NCI-H82 (cell line): ENCODE data around the gene UBE2F.
"Not testable (repeated sequence)": the region's sequence is repeated elsewhere in the genome, so short reads cannot be mapped to it uniquely, and the experiment has no call there.

Source experiments
- DNase-seq: peaks from one replicate; lab custom pipeline; 2025; lab: John Stamatoyannopoulos, UW

Gene UBE2F

DNA sequence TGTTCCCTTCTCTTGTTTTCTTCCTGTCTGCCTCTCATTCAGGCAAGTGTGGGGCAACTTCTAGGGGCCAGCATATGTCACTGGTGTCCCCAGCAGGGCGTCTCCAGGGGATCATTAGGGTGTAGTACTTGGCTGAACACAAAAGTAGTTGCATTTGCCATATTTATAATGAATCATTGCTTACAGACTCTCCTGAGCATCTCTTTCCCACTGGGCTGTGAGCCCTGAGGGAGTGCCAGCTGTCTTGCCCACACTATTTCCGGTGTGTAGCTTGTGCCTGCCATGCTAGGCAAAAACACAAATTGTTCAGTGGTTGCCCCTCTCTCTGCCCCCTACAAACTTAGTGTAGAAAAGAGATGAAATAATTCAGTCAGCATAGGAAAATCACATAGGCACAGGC, 53.1 kb downstream of the UBE2F start:
- no peak for DNase-seq

DNA sequence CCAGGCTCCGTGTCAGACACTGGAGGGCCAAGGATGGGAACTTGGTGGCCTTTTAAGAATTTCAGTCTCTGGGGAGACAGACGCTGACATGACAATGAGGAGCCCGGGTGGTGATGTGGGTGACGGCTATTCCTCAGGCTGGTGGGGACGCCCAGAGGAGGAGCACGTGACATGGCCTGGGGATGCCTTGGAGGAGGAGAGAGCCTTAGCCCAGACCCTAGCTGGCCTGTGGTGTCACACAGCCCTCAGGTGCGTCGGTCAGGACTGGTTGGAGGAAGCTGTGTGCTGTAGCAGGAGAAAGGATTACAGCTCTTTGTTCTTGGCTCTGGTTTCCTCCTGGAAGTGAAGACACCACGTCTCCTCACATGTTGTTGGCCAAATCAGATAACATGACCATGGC, 54.0 kb downstream of the UBE2F start:
- DNase-seq, result no peak

DNA sequence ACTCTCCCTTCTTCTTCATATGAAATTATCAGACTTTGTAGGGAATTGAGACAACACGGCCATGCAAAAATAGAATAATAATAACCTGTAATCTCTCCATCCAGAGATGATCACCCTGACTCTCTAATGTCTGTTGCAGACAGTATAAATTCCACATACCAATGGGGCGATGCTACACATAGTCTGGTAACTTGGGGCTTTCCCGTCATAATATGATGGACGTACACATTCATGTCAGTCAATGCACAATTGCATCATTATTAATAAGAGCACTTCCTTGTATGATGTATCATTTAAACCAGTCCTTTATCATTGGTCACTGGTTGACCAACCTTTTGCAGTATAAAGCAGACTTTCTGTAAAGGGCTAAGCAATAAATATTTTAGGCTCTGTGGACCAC, 54.5 kb downstream of the UBE2F start:
- no peak for DNase-seq

DNA sequence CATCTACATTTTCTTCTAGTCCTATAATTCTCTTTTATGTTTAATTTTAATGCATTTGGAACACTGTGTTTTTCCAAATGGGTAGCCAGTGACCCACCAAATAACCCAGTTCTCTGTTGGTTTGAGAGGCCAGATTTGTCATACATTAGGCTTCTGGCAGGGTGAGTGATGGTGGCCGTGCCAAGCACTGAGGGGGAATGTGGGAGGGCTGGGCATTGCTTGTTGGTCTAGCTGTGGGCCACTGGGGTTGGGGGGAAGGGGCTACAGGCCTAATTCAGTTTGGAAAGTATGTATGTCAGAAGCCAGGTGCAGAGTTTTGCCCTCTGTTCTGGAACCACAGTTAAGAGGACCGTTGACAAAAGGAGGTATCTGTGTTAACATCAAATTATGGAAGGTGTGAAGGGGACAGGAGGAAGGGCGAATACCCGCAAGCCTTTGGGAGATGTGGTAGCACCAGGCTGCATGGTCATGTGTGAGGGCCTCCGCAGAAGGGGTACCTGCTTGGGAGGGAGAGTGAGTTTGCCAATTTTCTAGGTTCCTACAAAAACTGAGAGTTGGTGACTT, 55.9 kb downstream of the UBE2F start:
- no peak for DNase-seq

DNA sequence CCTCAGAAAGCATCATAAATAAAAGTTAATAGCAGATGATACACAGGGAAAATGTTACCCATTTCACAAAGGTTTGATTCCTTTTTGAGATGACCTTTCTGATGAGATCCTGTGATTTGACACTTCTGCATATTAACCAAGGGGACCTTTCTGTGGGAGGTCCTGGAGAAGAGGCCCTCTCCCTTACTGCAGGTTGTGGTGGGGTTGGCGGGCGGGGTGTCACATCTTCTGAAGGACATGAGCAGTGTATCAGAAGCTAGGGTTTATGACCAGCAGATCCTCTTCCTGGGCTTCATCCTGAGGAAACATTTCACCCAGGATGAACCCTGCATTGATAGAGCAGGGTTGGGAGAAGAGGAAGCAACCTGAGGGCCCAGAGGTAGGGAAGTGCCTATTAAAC, 56.8 kb downstream of the UBE2F start:
- no peak for DNase-seq

DNA sequence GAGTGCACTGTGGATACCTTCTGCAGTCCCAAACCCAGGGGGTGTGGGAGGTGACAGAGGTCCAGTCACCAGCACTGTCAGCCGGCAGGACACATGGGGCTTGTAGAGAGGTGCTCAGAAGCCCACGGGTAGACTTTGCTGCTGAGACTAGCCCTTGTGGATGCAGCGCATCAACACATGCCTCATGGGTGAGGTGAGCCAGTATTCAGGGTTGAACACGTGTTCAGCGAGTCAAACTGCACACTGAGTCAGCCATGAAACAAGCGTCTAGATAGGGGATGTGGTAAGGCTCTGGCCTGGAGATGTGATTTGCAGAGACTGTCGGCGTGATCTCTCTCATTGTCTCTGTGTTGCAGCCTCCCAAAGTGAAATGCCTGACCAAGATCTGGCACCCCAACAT, 58.2 kb downstream of the UBE2F start:
- DNase-seq, result no peak

DNA sequence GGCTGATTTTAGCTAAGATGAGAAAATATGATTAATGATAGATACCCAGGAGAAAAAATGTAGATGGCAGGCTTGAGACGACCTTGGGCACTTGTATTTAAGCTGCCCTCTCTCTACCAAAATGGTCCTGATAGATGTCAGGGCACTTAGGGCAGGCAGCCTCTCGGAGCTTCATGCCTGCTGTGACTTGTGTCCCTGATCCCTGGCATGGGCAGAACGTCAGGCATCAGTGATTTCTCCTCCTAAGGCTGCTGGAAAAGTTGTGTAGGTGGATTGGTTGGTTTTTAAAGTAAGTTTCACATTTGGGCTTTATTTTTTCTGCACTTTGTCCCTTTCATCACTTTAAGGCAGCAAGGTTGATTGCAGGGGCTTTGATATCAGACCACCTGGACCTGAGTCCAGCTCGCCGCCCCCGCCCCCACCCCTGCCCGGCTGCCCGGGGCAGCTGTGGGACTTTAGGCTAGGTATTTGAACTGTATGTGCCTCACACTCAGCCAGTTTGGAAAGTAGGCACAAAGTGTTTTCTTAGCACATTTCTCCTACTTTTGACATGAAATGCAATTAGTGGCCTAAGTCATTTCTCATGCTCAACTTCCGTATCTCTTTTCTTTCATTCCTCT, 59.0 kb downstream of the UBE2F start:
- DNase-seq, result no peak

DNA sequence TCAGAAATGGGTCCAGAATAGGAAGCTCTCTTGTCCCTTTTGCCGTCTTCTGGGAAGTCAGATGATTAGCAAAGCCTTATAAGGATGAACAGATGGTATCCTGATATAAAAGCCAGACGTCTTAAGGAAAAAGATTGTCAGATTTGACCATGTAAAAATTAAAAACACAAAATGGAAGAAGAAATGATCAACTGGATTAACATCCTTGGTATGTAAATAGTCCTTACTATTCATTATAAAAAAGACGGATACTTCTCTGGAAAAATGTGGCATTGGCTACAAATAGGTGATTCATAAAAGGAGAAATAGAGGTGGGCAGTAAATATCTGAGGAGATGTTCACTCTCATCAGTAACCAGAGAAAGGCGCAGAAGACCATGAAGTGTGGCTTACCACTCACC, 60.2 kb downstream of the UBE2F start:
- DNase-seq, result no peak

DNA sequence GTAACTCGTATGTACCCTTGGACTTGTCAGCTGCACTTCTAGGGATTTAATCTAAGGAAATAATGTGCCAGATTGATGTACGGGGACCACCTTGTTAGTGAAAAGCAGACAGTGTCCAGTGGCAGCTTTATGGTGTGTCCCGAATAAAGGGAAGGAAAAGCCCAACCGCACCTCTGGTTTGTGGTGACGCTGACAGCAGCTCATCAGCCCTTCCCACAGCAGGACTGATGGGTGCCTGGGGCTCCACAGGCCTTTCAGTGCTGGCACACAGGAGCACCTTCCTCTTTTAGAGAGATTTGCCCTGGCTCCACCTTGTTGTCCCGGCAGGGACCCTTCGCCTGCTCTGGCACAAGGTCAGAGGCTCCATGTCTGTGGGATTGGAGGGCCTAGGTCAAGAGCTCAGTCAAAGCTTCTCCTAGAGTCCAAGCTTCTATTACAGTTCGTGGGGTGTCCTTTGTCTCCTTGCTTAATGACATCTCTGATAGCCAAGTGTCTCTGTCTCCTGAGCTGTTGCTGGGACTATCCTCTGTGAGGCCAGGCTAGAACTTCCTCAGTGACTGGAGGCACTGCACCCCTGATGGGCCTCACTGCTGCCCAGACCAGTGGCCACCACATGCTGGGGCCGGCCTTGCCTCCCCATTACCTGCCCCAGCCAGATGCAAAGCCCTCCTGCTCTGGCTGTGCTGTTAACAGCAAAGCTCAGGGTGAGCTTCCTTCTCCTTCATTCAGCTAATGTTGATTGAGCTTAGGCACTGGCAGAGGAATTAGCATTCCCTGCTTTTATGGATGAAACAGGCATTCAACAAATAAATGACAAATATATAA, 61.0 kb downstream of the UBE2F start:
- no peak for DNase-seq

DNA sequence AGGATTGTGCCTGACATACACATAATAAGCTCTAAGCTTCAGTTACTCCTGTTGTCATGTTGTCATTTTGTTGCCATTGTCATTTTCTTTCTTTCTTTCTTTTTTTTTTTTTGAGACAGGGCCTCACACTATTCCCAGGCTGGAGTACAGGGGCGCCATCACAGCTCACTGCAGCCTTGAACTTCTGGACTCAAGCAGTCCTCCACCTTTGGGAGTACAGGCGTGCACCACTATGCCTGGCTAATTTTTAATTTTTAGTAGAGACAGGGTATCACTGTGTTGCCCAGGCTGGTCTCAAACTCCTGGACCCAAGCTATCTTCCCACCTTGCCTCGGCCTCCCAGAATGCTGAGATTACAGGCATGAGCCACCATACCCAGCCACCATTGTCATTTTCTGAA, 63.0 kb downstream of the UBE2F start:
- DNase-seq, result no peak

DNA sequence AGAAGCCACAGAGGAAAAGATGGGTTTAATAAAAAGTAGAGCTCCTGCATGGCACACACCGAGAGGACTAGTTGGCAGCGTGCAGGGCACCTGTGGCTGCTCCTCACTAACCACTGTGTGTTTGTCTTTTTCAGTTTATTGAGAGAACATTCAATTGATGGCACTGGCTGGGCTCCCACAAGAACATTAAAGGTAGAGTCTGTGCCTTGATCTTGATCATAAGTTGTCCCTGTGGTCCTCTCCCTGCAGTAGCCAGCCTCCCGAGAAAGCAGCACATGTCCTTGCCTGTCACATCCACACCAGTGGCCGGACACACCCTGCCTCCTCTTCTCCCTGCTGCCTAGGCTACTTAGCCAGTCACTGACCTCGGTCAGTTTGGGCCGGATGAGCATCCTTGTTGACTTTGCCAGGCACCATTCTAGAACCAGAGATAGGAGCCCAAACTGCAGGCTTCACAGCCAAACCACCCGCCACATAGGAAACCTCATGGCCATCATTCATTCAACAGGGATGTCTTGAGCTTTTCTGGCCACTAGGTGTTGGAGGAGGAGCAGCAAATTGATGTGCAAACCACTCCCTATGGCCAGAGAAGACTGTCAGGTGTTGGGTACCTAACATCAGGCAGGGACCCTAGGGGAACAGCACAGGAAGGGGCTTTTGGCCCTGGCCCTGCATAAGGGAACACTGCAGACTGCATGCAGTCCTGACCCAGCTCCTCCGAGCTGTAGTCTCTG, 63.8 kb downstream of the UBE2F start:
- peak; percentile 36 for DNase-seq

DNA sequence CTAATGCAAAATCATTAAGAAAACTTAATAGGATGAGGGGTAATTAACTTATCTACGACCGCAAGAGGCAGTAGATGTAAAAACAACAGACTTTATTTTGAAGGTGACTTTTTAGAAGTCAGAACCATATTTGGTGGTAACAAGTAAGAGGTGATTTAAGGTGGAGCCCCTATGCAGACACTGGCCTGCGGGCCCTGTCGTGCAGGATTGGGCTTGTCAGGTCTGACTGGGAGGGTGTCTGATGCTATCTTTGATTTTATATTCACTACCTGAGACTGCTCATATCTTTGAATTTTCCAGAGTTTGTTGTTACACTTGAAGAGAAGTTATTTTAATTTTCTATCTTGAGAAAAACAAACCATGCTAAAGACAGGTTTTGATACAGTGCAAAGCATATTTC, 64.9 kb downstream of the UBE2F start:
- no peak for DNase-seq

DNA sequence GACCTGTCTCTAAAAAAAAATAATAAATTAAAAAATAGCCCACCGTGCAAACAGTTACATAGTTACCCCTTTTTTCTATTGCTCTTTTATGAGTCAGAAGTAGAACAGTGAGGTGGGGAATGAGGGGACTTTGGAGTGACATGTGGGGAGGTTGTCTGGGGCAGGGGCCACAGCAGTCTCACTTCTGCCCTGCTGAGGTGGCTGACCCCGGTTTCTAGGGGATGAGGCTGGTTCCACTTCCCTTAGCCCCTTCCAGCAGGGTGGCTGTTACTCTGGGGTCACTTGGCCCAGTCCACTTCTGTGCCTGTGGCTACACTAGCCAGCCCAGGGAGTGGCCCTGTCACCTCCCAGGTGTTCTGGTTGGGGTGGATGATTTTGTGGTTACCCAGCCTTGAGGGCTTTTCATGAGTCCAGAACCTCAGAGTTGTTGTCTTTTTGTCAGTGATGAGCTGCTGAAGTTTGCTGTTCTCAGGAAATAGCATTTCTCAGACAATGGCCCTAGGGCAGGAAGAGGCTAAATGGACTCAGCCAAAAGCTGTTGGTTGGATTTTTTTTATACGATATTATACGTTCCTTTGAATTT, 66.0 kb downstream of the UBE2F start:
- no peak for DNase-seq

DNA sequence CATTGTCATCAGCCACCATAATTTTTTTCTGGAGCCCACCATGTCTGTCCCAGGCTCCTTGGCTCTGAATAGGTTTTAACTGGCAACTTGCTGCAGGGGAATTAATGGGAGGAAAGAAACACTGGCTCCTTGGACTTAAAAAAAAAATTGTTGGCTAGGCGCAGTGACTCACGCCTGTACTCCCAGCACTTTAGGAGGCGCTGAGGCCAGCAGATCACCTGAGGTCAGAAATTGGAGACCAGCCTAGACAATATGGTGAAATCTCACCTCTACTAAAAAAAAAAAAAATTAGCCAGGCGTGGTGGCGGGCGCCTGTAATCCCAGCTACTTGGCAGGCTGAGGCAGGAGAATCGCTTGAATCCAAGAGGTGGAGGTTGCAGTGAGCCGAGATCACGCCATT, 67.2 kb downstream of the UBE2F start:
- DNase-seq, result not testable (repeated sequence)

DNA sequence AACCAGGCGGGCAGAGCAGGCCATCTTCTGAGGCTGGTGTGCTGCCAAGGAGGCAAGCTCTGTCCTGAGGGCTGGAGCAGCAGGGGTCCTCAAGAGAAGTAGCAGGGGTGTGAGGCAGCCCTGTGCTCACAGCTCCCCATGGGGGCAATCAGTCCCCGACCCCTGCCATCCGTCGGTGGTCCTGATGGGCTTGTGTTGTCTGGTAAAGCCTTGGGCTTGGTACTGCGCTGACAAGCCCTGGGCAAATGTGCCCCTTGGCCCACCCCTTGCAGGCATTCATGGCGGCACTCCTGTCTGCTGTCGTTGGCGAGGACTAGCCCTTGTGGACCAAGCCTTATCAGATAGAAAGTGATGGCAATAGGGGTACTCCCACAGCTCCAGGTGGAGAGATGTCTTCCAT, 71.4 kb downstream of the UBE2F start:
- DNase-seq, result no peak

DNA sequence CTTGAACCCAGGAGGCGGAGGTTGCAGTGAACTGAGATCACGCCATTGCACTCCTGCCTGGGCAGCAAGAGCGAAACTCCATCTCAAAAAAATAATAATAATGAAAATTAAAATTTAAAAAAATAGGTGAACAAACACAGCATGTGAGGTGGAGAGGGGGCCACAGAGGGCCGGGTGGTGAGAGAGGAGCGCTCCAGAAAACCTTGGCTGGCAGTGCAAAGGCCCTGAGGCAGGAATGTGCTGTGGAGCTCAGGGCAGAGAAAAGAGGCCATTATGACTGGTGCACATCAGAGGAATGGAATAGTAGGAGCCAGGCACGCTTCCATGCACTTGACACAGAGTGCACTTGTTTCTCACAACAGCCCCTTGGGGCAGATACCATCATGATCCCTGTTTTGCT, 72.3 kb downstream of the UBE2F start:
- no peak for DNase-seq

DNA sequence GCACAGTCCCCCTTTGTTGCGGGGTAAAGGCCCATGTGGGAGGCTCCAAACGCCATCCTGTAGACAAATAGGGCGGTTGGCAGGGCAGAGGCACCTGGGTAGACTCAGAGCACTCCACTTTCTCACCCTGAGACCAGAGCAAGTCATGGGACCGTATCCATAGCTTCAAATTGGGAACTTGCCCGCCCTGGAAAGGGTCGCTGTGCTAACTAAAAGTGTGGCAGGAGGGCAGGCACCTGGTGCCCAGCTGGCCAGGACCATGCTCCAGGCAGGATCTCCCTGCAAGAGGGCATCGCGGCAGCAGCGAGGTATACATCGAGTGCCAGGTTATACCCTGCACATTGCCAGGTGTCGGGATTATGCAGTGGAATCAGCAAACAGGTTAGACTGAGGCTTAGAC, 73.2 kb downstream of the UBE2F start:
- DNase-seq, result no peak

DNA sequence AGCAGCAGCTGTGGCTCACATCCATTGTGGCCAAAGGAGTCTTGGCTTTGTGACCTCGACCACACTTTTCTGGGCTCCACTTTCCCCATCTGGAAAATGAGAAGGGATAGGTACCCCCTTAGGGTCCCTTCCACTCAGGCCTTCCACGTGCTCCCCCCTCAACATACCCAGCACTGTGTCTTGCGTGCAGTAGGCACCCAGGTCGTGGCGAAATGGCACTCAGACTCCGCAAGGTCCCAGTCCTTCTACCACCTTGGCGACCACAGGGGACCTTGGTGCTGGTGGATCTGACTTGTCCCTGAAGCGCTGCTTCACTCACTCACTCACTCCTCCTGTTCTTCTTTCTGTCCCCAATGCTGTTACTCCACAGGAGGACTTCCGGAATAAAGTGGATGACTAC, 74.1 kb downstream of the UBE2F start:
- DNase-seq, result no peak

DNA sequence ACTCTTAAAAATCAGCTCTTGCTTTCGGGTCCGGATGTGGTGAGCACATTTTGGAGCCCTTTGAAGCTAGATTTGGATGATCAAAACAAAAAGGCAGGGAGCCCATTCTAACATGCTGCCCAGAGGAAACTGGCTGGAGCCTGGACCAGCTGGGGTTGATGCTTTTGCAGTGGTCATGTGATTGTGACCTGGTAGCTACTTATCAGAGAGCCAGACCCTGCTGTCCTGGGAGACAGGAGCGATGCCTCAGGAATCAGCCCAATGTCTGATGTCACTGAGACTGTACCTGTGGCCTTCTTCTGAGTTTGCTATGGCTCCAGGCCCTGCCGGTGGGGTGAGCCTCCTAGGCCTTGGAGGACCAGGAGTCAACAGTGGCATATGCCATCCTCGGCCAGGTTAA, 75.3 kb downstream of the UBE2F start:
- no peak for DNase-seq

DNA sequence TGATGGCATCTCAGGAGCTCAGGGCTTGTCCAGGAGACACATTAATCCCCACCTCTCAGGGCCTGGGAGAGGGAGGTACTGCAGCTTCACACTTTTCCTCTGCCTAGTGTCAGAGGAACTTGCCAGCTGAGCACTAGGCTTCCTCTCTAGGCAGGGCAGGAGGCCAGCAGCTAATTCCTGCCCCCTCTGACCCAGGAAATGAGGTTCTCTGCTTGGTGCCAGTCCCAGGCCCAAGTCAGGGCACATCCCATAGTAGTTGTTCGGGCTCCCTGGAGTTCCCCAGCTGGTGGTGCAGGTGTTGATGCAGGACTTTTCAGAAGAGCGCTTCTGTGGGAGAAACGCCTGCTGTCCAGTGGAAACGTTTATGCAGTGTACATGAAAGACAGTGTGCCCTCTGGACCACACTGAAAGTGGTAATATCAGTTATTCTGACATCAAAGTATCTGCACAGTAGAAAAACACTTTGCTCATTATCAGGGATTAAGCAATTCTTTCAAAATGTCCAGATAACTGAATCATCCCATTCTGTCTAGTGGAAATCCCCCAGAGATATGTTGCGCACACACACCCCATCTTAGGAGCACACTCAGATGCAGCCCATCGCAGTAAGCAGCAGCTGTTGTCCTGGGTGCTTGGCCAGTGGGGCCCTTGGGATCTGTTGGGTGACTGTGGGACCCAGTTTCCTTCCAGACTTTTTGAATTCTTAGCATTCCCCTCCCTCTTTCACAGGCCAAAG, 76.2 kb downstream of the UBE2F start:
- no peak for DNase-seq

DNA sequence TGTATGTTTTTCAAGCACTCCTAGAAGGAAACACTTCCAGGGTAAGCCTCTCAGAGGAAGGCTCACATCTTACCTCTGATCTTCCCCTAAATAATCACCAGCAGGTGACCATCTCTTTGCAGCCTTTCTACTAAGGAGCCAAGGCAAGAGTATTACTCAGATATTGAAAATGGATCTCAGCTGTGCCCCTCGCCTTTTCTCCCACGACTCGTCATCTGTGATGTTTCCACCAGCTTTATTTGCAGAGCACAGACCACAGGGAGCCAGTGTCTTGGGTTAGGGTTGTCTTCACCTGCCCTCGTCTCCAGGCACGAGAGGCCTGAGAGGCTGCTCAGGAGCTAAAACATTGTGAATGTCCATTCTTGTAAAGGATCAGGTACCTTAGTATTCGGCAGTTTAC, 77.0 kb downstream of the UBE2F start:
- no peak for DNase-seq

DNA sequence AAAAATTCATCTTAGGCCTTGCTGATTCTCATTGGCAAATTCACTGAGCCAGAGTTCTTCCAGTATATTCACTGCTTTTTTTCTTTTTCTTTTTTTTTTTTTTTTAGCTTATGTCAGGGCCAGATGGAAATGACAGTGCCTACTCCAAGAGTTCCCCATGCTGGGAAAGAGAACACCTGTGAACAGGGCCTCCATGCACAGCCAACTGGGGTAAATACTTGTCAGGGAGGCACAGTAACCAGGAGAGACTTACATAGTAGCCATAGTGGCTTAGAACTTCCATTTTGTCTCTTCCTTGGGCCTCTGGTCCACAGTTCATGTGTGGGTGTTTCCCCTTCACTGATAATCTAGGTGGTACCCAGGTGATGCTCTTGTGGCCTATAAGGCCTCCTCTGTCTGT, 78.8 kb downstream of the UBE2F start:
- DNase-seq, result no peak
